ENCODE results near the gene EFNA1.

The EFNA1 gene

GRCh38 chr1:155091071-155092051 lies 36.3 kb upstream of the EFNA1 start (continued):
- TF ChIP-seq ZNF596 (tag by site-specific recombination; IDR thresholded peaks at IDR 0.05) (no peak), ZNF561 (tag by site-specific recombination; IDR thresholded peaks at IDR 0.05; ENCODE audit: borderline replicate concordance) (peak; percentile 53; the same call in 1 of the 2 replicates), ZNF514 (tag by site-specific recombination; IDR thresholded peaks at IDR 0.05) (no peak), SP2 (tag by site-specific recombination; IDR thresholded peaks at IDR 0.05) (no peak), IKZF3 (tag by site-specific recombination; IDR thresholded peaks at IDR 0.05) (peak; percentile 84), ZNF639 (tag by site-specific recombination; IDR thresholded peaks at IDR 0.05) (peak; percentile 38; the same call in 1 of the 2 replicates), GLIS1 (tag by site-specific recombination; IDR thresholded peaks at IDR 0.05) (peak; percentile 78), ZNF777 (tag by site-specific recombination; IDR thresholded peaks at IDR 0.05; ENCODE audit: borderline replicate concordance) (no peak), ZNF174 (tag by site-specific recombination; IDR thresholded peaks at IDR 0.05) (no peak), ZNF76 (tag by site-specific recombination; IDR thresholded peaks at IDR 0.05; ENCODE audit: borderline replicate concordance, low read depth) (no peak), KLF1 (tag by site-specific recombination; IDR thresholded peaks at IDR 0.05) (0 out of 2 replicates have a peak, but pooled peaks have one; percentile 7), ZNF138 (tag by site-specific recombination; IDR thresholded peaks at IDR 0.05; ENCODE audit: borderline replicate concordance) (no peak), ZNF423 (tag by site-specific recombination; IDR thresholded peaks at IDR 0.05) (no peak), ZNF404 (tag by site-specific recombination; IDR thresholded peaks at IDR 0.05) (no peak), ZNF175 (tag by site-specific recombination; IDR thresholded peaks at IDR 0.05) (no peak), ZBTB44 (tag by site-specific recombination; IDR thresholded peaks at IDR 0.05) (no peak), ZNF610 (tag by site-specific recombination; IDR thresholded peaks at IDR 0.05; ENCODE audit: borderline replicate concordance) (0 out of 2 replicates have a peak, but pooled peaks have one; percentile 27), ZNF785 (tag by site-specific recombination; IDR thresholded peaks at IDR 0.05) (peak; percentile 42; the same call in 1 of the 2 replicates), OSR2 (tag by site-specific recombination; IDR thresholded peaks at IDR 0.05) (0 out of 2 replicates have a peak, but pooled peaks have one; percentile 9), KLF7 (tag by site-specific recombination; IDR thresholded peaks at IDR 0.05; ENCODE audit: borderline replicate concordance) (no peak), ZNF354C (tag by site-specific recombination; IDR thresholded peaks at IDR 0.05; ENCODE audit: borderline replicate concordance, low read depth) (no peak), ZNF248 (tag by site-specific recombination; IDR thresholded peaks at IDR 0.05) (no peak), ZNF660 (tag by site-specific recombination; IDR thresholded peaks at IDR 0.05) (peak; percentile 24; the same call in 1 of the 2 replicates), ZNF792 (tag by site-specific recombination; IDR thresholded peaks at IDR 0.05) (no peak), PATZ1 (tag by site-specific recombination; IDR thresholded peaks at IDR 0.05) (peak; percentile 49; the same call in 1 of the 2 replicates), SP7 (tag by site-specific recombination; IDR thresholded peaks at IDR 0.05) (peak; percentile 47), CTCF (tag by site-specific recombination; IDR thresholded peaks at IDR 0.05) (peak; percentile 92), ZNF121 (tag by site-specific recombination; IDR thresholded peaks at IDR 0.05) (no peak), SP3 (tag by site-specific recombination; IDR thresholded peaks at IDR 0.05) (0 out of 2 replicates have a peak, but pooled peaks have one; percentile 17), ZNF416 (tag by site-specific recombination; IDR thresholded peaks at IDR 0.05) (no peak), ZBTB20 (tag by site-specific recombination; IDR thresholded peaks at IDR 0.05) (no peak), ZNF488 (tag by site-specific recombination; IDR thresholded peaks at IDR 0.05) (no peak), ZNF2 (tag by site-specific recombination; IDR thresholded peaks at IDR 0.05) (peak; percentile 84)

Data from HEK293 (cell line).